Suppressor macrophage (primary cell): ENCODE results near the gene UBE2G1.
"Not testable (repeated sequence)": the region's sequence is repeated elsewhere in the genome, so short reads cannot be mapped to it uniquely, and the experiment has no call there.

ENCODE experiments used
- DNase-seq, 4 experiments: peaks; one replicate each; pipeline ENCODE4 v3.0.0-alpha.2; 2020 to 2022
- total RNA-seq, 17 experiments: gene quantifications; one replicate each; lab custom pipeline; 2026; ENCODE audit warnings: mixed read lengths in 6 of 17, inconsistent platforms in 3 of 17; lab: John Stamatoyannopoulos, UW

The UBE2G1 gene
- total RNA-seq = 17.0 to 79.4 (median 40.8) reads per million in 17 experiments

GRCh38 chr17:4366327-4367063, at the start of gene UBE2G1:
TSS of gene UBE2G1 (minus strand) at chr17:4366675. CDS start at chr17:4366316, 359 bp downstream.
- peak; percentile 99 to 100 (median 100) for DNase-seq

- peak; percentile 95 to 98 (median 98) for DNase-seq
Observed at GRCh38 chr17:4412933-4413831, 46.7 kb upstream of the UBE2G1 start.

GRCh38 chr17:4411201-4411600, 44.7 kb upstream of the UBE2G1 start:
- no peak for DNase-seq

- DNase-seq = no peak
Observed at GRCh38 chr17:4409659-4410058, 43.2 kb upstream of the UBE2G1 start.

GRCh38 chr17:4407851-4408250, 41.4 kb upstream of the UBE2G1 start:
- no peak for DNase-seq

- no peak for DNase-seq
Observed at GRCh38 chr17:4407216-4407615, 40.7 kb upstream of the UBE2G1 start.

- DNase-seq = no peak
Observed at GRCh38 chr17:4406386-4406785, 39.9 kb upstream of the UBE2G1 start.

GRCh38 chr17:4405699-4406098, 39.2 kb upstream of the UBE2G1 start:
- DNase-seq = no peak

- no peak for DNase-seq
Observed at GRCh38 chr17:4405038-4405669, 38.7 kb upstream of the UBE2G1 start.

- DNase-seq = no peak
Observed at GRCh38 chr17:4397840-4398239, 31.4 kb upstream of the UBE2G1 start.

- DNase-seq = no peak
Observed at GRCh38 chr17:4395111-4395478, 28.6 kb upstream of the UBE2G1 start.

- DNase-seq = no peak
Observed at GRCh38 chr17:4394208-4395110, 28.0 kb upstream of the UBE2G1 start.

- DNase-seq = no peak
Observed at GRCh38 chr17:4393806-4394205, 27.3 kb upstream of the UBE2G1 start.

- DNase-seq = no peak
Observed at GRCh38 chr17:4389079-4389478, 22.6 kb upstream of the UBE2G1 start.

GRCh38 chr17:4387137-4387536, 20.7 kb upstream of the UBE2G1 start:
- no peak for DNase-seq

GRCh38 chr17:4386406-4386805, 19.9 kb upstream of the UBE2G1 start:
- DNase-seq = no peak

GRCh38 chr17:4381690-4382671, 15.5 kb upstream of the UBE2G1 start:
- DNase-seq = no peak

GRCh38 chr17:4378626-4379025, 12.2 kb upstream of the UBE2G1 start:
- no peak for DNase-seq

- not testable (repeated sequence) for DNase-seq
Observed at GRCh38 chr17:4377247-4377646, 10.8 kb upstream of the UBE2G1 start.

GRCh38 chr17:4375796-4376440, 9.4 kb upstream of the UBE2G1 start:
- DNase-seq = not testable (repeated sequence)
